NCI-H345 treated with DMSO at 0.1 percent for 48 hours (cell line): Measurements from ENCODE around the gene NPHS1.
"Not testable (repeated sequence)": the region's sequence is repeated elsewhere in the genome, so short reads cannot be mapped to it uniquely, and the experiment has no call there.

Source experiments
- DNase-seq: peaks from one replicate; lab custom pipeline; 2025; ENCODE audit not compliant: unreplicated experiment; lab: John Stamatoyannopoulos, UW

NPHS1 gene

GRCh38 chr19:35874392-35874930 lies 22.2 kb upstream of the NPHS1 start:
- DNase-seq, result no peak

GRCh38 chr19:35872180-35872579 lies 19.9 kb upstream of the NPHS1 start:
- no peak for DNase-seq

- DNase-seq, result no peak
Observed at GRCh38 chr19:35871611-35872010, 19.3 kb upstream of the NPHS1 start.

- no peak for DNase-seq
Observed at GRCh38 chr19:35870798-35871197, 18.5 kb upstream of the NPHS1 start.

GRCh38 chr19:35870124-35870736 lies 17.9 kb upstream of the NPHS1 start:
- DNase-seq, result not testable (repeated sequence)

GRCh38 chr19:35869327-35870123 lies 17.2 kb upstream of the NPHS1 start:
- peak; percentile 99 for DNase-seq

- DNase-seq, result no peak
Observed at GRCh38 chr19:35868823-35869326, 16.6 kb upstream of the NPHS1 start.

GRCh38 chr19:35868172-35868822 lies 16.0 kb upstream of the NPHS1 start, which contains the start of gene APLP1:
Gene APLP1 (plus strand): TSS chr19:35868574. CDS start chr19:35868637, 63 bp downstream.
- DNase-seq, result peak; percentile 74

GRCh38 chr19:35863018-35863417 lies 10.7 kb upstream of the NPHS1 start:
- DNase-seq, result no peak

- DNase-seq, result no peak
Observed at GRCh38 chr19:35862528-35862927, 10.2 kb upstream of the NPHS1 start.

GRCh38 chr19:35861640-35862160 lies 9.4 kb upstream of the NPHS1 start:
- no peak for DNase-seq

GRCh38 chr19:35860818-35861639 lies 8.7 kb upstream of the NPHS1 start:
- DNase-seq, result no peak

GRCh38 chr19:35860436-35860817 lies 8.1 kb upstream of the NPHS1 start:
- no peak for DNase-seq

- no peak for DNase-seq
Observed at GRCh38 chr19:35859414-35859813, 7.1 kb upstream of the NPHS1 start.

GRCh38 chr19:35858311-35858710 lies 6.0 kb upstream of the NPHS1 start:
- DNase-seq, result no peak

GRCh38 chr19:35856546-35857149 lies 4.3 kb upstream of the NPHS1 start, which contains the start of gene KIRREL2:
Gene KIRREL2 (plus strand): TSS chr19:35856911. CDS start chr19:35857120, 209 bp downstream.
- peak; percentile 38 for DNase-seq

- no peak for DNase-seq
Observed at GRCh38 chr19:35853038-35853756, 893 bp upstream of the NPHS1 start.

GRCh38 chr19:35851213-35852028 lies 883 bp downstream of the NPHS1 start:
- peak; percentile 29 for DNase-seq
